IMR-90 (cell line): ENCODE measurements around the gene GALNT12. TPM values are rescaled to one million over a fixed set of nuclear protein-coding genes. Genes with fewer than 3 reads are reported as not detected.

ENCODE experiments used
- ATAC-seq: fragments of 200-7000 bp; cut with Tn5 transposase; 2 replicates; pipeline ENCODE4 v1.9.1; 2020; ENCODE audit warnings: low read depth, mild to moderate bottlenecking, moderate library complexity
- BruUV-seq: library from RNA; stranded (reverse); fragments of 400-500 nt; replicated peaks from 2 replicates; lab custom pipeline; 2021; lab: Mats Ljungman, UMichigan
- CTCF ChIA-PET: fragments of 300-600 bp; formaldehyde crosslinking; extraction: SDS; loops from one replicate; lab custom pipeline; 2021; ENCODE audit warnings: antibody characterized with exemption; lab: Yijun Ruan, JAX
- POLR2A ChIA-PET: fragments of 300-600 bp; sonication (Branson Sonifier 250); formaldehyde crosslinking; loops from one replicate; lab custom pipeline; 2022; ENCODE audit warnings: antibody characterized with exemption; ENCODE audit not compliant: unreplicated experiment; lab: Charles Lee
- DNase-seq: peaks from one replicate; pipeline ENCODE4 v3.0.0; 2013
- H2AFZ ChIP-seq: replicated peaks from 2 replicates; pipeline ENCODE3; 2013; ENCODE audit warnings: low read length, mild to moderate bottlenecking; ENCODE audit not compliant: poor library complexity
- H2AK5ac ChIP-seq: 2 replicates; pipeline ENCODE4 v1.6.1; 2013; ENCODE audit warnings: low read depth, low read length, inconsistent platforms
- H2AK9ac ChIP-seq: replicated peaks from 2 replicates; pipeline ENCODE3; 2013; ENCODE audit warnings: mild to moderate bottlenecking, low read depth, low read length, moderate library complexity; ENCODE audit not compliant: poor library complexity
- H2BK120ac ChIP-seq: 2 replicates; pipeline ENCODE4 v1.6.1; 2013; ENCODE audit warnings: low read depth, low read length, inconsistent platforms
- H2BK15ac ChIP-seq: 3 replicates; pipeline ENCODE4 v1.6.1; 2013; ENCODE audit warnings: low read depth, low read length, inconsistent platforms
- H2BK20ac ChIP-seq: 2 replicates; pipeline ENCODE4 v1.6.1; 2013; ENCODE audit warnings: low read depth, mild to moderate bottlenecking, inconsistent platforms, low read length, moderate library complexity
- H2BK5ac ChIP-seq: 2 replicates; pipeline ENCODE4 v1.6.1; 2013; ENCODE audit warnings: mild to moderate bottlenecking, low read depth, low read length, inconsistent platforms; ENCODE audit not compliant: poor library complexity, severe bottlenecking
- H3K14ac ChIP-seq: replicated peaks from 2 replicates; pipeline ENCODE4 v1.6.1; 2013; ENCODE audit warnings: low read depth, low read length, inconsistent platforms
- H3K18ac ChIP-seq: 2 replicates; pipeline ENCODE4 v1.6.1; 2013; ENCODE audit warnings: low read depth, low read length, control low read depth
- H3K23ac ChIP-seq: 2 replicates; pipeline ENCODE4 v1.6.1; 2013; ENCODE audit warnings: low read depth, low read length, inconsistent platforms
- H3K27ac ChIP-seq: 2 replicates; pipeline ENCODE4 v1.5.1; 2013; ENCODE audit warnings: mild to moderate bottlenecking, control low read depth, low read length; ENCODE audit not compliant: insufficient read depth
- H3K27me3 ChIP-seq: 2 replicates; pipeline ENCODE4 v1.6.1; 2013; ENCODE audit warnings: low read length; ENCODE audit not compliant: control insufficient read depth, insufficient read depth
- H3K36me3 ChIP-seq: 2 replicates; pipeline ENCODE4 v1.6.1; 2013; ENCODE audit warnings: low read length, mixed read lengths; ENCODE audit not compliant: control insufficient read depth, insufficient read depth
- H3K4ac ChIP-seq: 2 replicates; pipeline ENCODE4 v1.6.1; 2013; ENCODE audit warnings: low read depth, low read length, inconsistent platforms
- H3K4me1 ChIP-seq: 2 replicates; pipeline ENCODE4 v1.6.1; 2013; ENCODE audit warnings: low read length, mixed read lengths; ENCODE audit not compliant: control insufficient read depth, insufficient read depth
- H3K4me2 ChIP-seq: 2 replicates; pipeline ENCODE4 v1.6.1; 2013; ENCODE audit warnings: low read depth, mild to moderate bottlenecking, control low read depth, low read length, moderate library complexity
- H3K4me3 ChIP-seq: 2 replicates; pipeline ENCODE4 v1.5.1; 2013; ENCODE audit warnings: low read depth, mild to moderate bottlenecking, control low read depth, low read length, moderate library complexity; ENCODE audit not compliant: insufficient read depth
- H3K56ac ChIP-seq: 2 replicates; pipeline ENCODE4 v1.6.1; 2013; ENCODE audit warnings: low read length, inconsistent platforms; ENCODE audit not compliant: insufficient read depth; ENCODE audit errors: extremely low read depth
- H3K79me1 ChIP-seq, 2 experiments: 2 replicates each; pipeline ENCODE4 v1.6.1; 2013; ENCODE audit warnings: low read length in 2 of 2, inconsistent platforms in 1 of 2, low read depth in 1 of 2
- H3K9ac ChIP-seq: 2 replicates; pipeline ENCODE4 v1.6.1; 2013; ENCODE audit warnings: low read depth, low read length, control low read depth
- H3K9me1 ChIP-seq: 2 replicates; pipeline ENCODE4 v1.6.1; 2013; ENCODE audit warnings: low read length, inconsistent platforms; ENCODE audit not compliant: insufficient read depth
- H3K9me3 ChIP-seq: 2 replicates; pipeline ENCODE4 v1.6.1; 2013; ENCODE audit warnings: low read length; ENCODE audit not compliant: control insufficient read depth, insufficient read depth
- H4K20me1 ChIP-seq: 2 replicates; pipeline ENCODE4 v1.6.1; 2013; ENCODE audit warnings: low read length, inconsistent platforms; ENCODE audit not compliant: insufficient read depth
- H4K5ac ChIP-seq: 2 replicates; pipeline ENCODE4 v1.6.1; 2013; ENCODE audit warnings: mild to moderate bottlenecking, low read depth, low read length, control low read depth
- H4K8ac ChIP-seq, 2 experiments: 2 replicates each; pipeline ENCODE4 v1.6.1; 2013; ENCODE audit warnings: low read depth in 2 of 2, low read length in 2 of 2, control low read depth in 1 of 2, inconsistent platforms in 1 of 2
- H4K91ac ChIP-seq: 2 replicates; pipeline ENCODE4 v1.6.1; 2013; ENCODE audit warnings: low read depth, low read length, inconsistent platforms; ENCODE audit not compliant: insufficient read depth
- CHD1 ChIP-seq: IDR thresholded peaks from 2 replicates; pipeline ENCODE4 v1.6.1; 2012; ENCODE audit warnings: low read depth, low read length, improper control_type of control experiment
- FOS ChIP-seq: fragments of 150-350 bp; IDR thresholded peaks from 2 replicates; pipeline ENCODE4 v1.6.1; 2016; ENCODE audit warnings: low read depth, low read length
- MAFK ChIP-seq: IDR thresholded peaks from 2 replicates; pipeline ENCODE4 v1.6.1; 2012; ENCODE audit warnings: low read depth, low read length, improper control_type of control experiment
- MAZ ChIP-seq: IDR thresholded peaks from 2 replicates; pipeline ENCODE4 v1.6.1; 2012; ENCODE audit warnings: low read depth, mild to moderate bottlenecking, low read length, improper control_type of control experiment, moderate library complexity, borderline replicate concordance
- MXI1 ChIP-seq: IDR thresholded peaks from 2 replicates; pipeline ENCODE4 v1.6.1; 2012; ENCODE audit warnings: low read depth, mild to moderate bottlenecking, low read length, moderate library complexity, borderline replicate concordance
- RCOR1 ChIP-seq: IDR thresholded peaks from 2 replicates; pipeline ENCODE4 v1.6.1; 2012; ENCODE audit warnings: mild to moderate bottlenecking, low read length, improper control_type of control experiment; ENCODE audit not compliant: insufficient replicate concordance
- RFX5 ChIP-seq: IDR thresholded peaks from 2 replicates; pipeline ENCODE4 v1.8.0; 2012; ENCODE audit warnings: low read depth, mild to moderate bottlenecking, low read length, moderate library complexity
- SMC3 ChIP-seq: fragments of 150-350 bp; IDR thresholded peaks from 2 replicates; pipeline ENCODE4 v1.6.1; 2016; ENCODE audit warnings: low read depth, mild to moderate bottlenecking, antibody characterized with exemption, low read length, moderate library complexity
- USF2 ChIP-seq: fragments of 150-350 bp; IDR thresholded peaks from 2 replicates; pipeline ENCODE4 v1.6.1; 2017; ENCODE audit warnings: mild to moderate bottlenecking, antibody characterized with exemption, low read length, low read depth
- WGBS, 2 experiments: methylation state at CpG; one replicate each; pipeline versions ENCODE4 v1.1.5 to v1.1.7; 2013; ENCODE audit warnings: missing lambda C conversion rate in 2 of 2; ENCODE audit not compliant: insufficient read length in 1 of 2; ENCODE audit errors: extremely low coverage in 2 of 2; 5-methylcytosine and 5-hydroxymethylcytosine counted together
- dilution Hi-C: fragments of 300-500 bp; cut with HindIII; formaldehyde crosslinking; loops from one replicate; pipeline ENCODE4 v1.14.3; 2018; ENCODE audit warnings: low sequenced_read_pairs; ENCODE audit not compliant: unreplicated experiment
- in situ Hi-C: fragments of 300-500 bp; cut with MboI; formaldehyde crosslinking; loops from 3 replicates; pipeline ENCODE4 v1.14.3; 2019; ENCODE audit warnings: low sequenced_read_pairs, inconsistent platforms, mixed read lengths
- intact Hi-C: fragments of 100-400 bp; cut with micrococcal nuclease; formaldehyde crosslinking; loops from 2 replicates; pipeline ENCODE4 v1.10.0; 2022
- polyA plus RNA-seq, 3 experiments: library from polyadenylated mRNA; depleted of rRNA; stranded (reverse); fragments of >200 nt; gene quantifications; 2 replicates each; pipeline ENCODE4 v1.2.3, GENCODE V29; 2012; ENCODE audit warnings: low replicate concordance in 1 of 3
- total RNA-seq: library from RNA; depleted of rRNA; stranded (reverse); fragments of >200 nt; gene quantifications from 2 replicates; pipeline ENCODE4 v1.2.3, GENCODE V29; 2012
- TF ChIP-seq, protein P1 (sequence below): fragments of 150-350 bp; IDR thresholded peaks from 2 replicates; pipeline ENCODE4 v1.6.1; 2016; ENCODE audit warnings: low read depth, mild to moderate bottlenecking, low read length, moderate library complexity, borderline replicate concordance

The GALNT12 gene
- total and polyA plus RNA-seq, 2 of the 4 experiments (the other 2 are of a cell fraction), result 2.3 to 2.5 TPM

DNA sequence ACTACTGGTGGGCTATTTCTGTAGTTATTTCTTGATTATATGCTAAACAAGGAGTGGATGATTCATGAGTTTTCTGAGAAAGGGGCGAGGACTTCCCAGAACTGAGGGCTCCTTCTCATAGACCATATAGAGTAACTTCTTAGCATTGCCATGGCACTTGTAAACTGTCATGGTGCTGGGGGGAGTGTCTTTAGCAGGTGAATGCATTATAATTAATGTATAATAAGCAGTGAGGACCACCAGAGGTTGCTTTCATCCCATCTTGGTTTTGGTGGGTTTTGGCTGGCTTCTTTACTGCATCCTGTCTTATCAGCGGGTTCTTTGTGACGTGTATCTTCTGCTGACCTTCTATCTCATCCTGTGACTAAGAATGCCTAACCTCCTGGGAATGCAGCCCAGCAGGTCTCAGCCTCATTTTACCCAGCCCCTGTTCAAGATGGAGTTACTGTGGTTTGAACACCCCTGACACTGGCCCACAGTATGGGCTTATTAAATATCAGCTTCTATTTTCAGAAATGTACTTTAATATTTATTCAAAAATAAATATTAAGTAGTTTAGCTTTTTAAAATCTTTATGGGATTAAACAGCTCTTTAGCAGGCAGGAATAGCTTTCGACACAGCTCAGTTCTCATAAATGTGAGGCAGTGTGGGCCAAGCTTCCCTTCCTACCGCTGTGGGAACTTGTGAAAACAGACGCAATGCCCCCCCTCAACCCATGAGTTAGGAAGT, 44.4 kb downstream of the GALNT12 start:
- POLR2A ChIA-PET, result no interaction called here
- Histone ChIP-seq H3K4ac (peak overlapping the region; percentile 58; the same call in 1 of the 2 replicates), H3K14ac (peak overlapping the region; percentile 30; the same call in 1 of the 2 replicates), H3K9ac (no peak overlapping the region), H3K4me2 (no peak overlapping the region), H2AK5ac (peak overlapping the region; percentile 74), H4K20me1 (no peaks in the 10 kb centered on the region), H3K56ac (no peak overlapping the region), H3K27me3 (no peaks in the 10 kb centered on the region), H3K9me3 (no peaks in the 10 kb centered on the region), H2AK9ac (no peak overlapping the region), H2BK20ac (peak overlapping the region; percentile 36; the same call in 1 of the 2 replicates), H3K27ac (0 out of 2 replicates have a peak overlapping the region, but pooled peaks have one; percentile 24), H2BK5ac (peak overlapping the region; percentile 16), H3K79me1 (no peaks in the 10 kb centered on the region), H3K4me1 (peaks cover 11% of the 10 kb centered on the region), H3K18ac (peak overlapping the region; percentile 24), H3K23ac (no peak overlapping the region), H3K9me1 (peaks cover 6% of the 10 kb centered on the region), H2BK120ac (peak overlapping the region; percentile 52; the same call in 1 of the 2 replicates), H2BK15ac (peak overlapping the region; percentile 15; the same call in 1 of the 3 replicates), H3K4me3 (no peak overlapping the region), H4K8ac (peak overlapping the region; percentile 1 to 38; a peak in 1 of 4 replicates), H2AFZ (peak overlapping the region; percentile 45), H4K5ac (peak overlapping the region; percentile 49; the same call in 1 of the 2 replicates), H3K36me3 (no peaks in the 10 kb centered on the region), H4K91ac (peak overlapping the region; percentile 17; the same call in 1 of the 2 replicates)
- TF ChIP-seq FOS (no peak), SMC3 (no peak), RFX5 (no peak), MXI1 (no peak), MAZ (no peak), USF2 (no peak), MAFK (no peak), CHD1 (no peak), RCOR1 (no peak)
- TF ChIP-seq, protein P1, sequence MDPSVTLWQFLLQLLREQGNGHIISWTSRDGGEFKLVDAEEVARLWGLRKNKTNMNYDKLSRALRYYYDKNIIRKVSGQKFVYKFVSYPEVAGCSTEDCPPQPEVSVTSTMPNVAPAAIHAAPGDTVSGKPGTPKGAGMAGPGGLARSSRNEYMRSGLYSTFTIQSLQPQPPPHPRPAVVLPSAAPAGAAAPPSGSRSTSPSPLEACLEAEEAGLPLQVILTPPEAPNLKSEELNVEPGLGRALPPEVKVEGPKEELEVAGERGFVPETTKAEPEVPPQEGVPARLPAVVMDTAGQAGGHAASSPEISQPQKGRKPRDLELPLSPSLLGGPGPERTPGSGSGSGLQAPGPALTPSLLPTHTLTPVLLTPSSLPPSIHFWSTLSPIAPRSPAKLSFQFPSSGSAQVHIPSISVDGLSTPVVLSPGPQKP, result no peak
- CTCF ChIA-PET, result interaction anchor here (0.6 to 0.9 kb wide), 2 partner anchors 9 to 204 kb away, joined by 3 to 5 read pairs; no protein-coding TSS in a partner anchor
- BruUV-seq, result no TSS peak
- in situ Hi-C loops, result loop anchor here (25.0 kb wide), 1 partner anchor 985 kb away; no protein-coding TSS in a partner anchor
- dilution Hi-C loops, result no loop called here
- DNase-seq (peak; percentile 49), ATAC-seq (no peak)
- intact Hi-C loops, result no loop called here
- no CpG with 5 or more reads among the region's 6 CpGs for WGBS, 2 experiments
